Measurements from ENCODE around the gene CFAP77. TPM values are rescaled to one million over a fixed set of nuclear protein-coding genes. Genes with fewer than 3 reads are reported as not detected.

The CFAP77 gene
- total and polyA plus RNA-seq, 2 of the 13 experiments (the other 11 are each of a cell fraction or from before 2014, with no cell fraction given) = not detected

GRCh38 chr9:132485393-132485792 lies 75.4 kb downstream of the CFAP77 start:
- H3K9me3 ChIP-seq (ENCODE audit: low read length) = no peaks in the 10 kb centered on the region
- ATAC-seq (no peak), DNase-seq (ENCODE audit: low spot score) (no peak), FAIRE-seq (no peak)
- 53% methylated on average over 14 of the region's 14 CpGs for WGBS (ENCODE audit: low lambda C conversion rate)
- BruUV-seq (replicated peaks) = no TSS peak
- POLR2A ChIA-PET = no interaction called here
- no peak overlapping the region for H2AFZ ChIP-seq (ENCODE audit: low read length)
- no peak for TF ChIP-seq HOXA3 (CRISPR knock-in tag; IDR thresholded peaks at IDR 0.05)
- TF ChIP-seq ZNF496 (CRISPR knock-in tag; IDR thresholded peaks at IDR 0.05; ENCODE audit: insufficient replicate concordance) = no peak
- TF ChIP-seq EED (CRISPR knock-in tag; IDR thresholded peaks at IDR 0.05) = no peak
- TF ChIP-seq HOXD1 (CRISPR knock-in tag; IDR thresholded peaks at IDR 0.05) = no peak
- no peak for TF ChIP-seq KAT7 (CRISPR knock-in tag; IDR thresholded peaks at IDR 0.05; ENCODE audit: borderline replicate concordance)
- TF ChIP-seq, protein P1, sequence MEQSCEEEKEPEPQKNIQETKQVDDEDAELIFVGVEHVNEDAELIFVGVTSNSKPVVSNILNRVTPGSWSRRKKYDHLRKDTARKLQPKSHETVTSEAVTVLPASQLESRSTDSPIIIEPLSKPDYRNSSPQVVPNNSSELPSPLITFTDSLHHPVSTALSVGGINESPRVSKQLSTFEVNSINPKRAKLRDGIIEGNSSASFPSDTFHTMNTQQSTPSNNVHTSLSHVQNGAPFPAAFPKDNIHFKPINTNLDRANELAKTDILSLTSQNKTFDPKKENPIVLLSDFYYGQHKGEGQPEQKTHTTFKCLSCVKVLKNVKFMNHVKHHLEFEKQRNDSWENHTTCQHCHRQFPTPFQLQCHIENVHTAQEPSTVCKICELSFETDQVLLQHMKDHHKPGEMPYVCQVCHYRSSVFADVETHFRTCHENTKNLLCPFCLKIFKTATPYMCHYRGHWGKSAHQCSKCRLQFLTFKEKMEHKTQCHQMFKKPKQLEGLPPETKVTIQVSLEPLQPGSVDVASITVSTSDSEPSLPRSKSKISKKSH (CRISPR knock-in tag; IDR thresholded peaks at IDR 0.05; ENCODE audit: borderline replicate concordance) = no peak
- no peak for TF ChIP-seq ZNF792 (CRISPR knock-in tag; IDR thresholded peaks at IDR 0.05)
- no peak for TF ChIP-seq ZNF484 (CRISPR knock-in tag; IDR thresholded peaks at IDR 0.05; ENCODE audit: borderline replicate concordance, low read depth)
- TF ChIP-seq ZNF232 (CRISPR knock-in tag; IDR thresholded peaks at IDR 0.05; ENCODE audit: borderline replicate concordance) = no peak
- TF ChIP-seq REXO4 (CRISPR knock-in tag; IDR thresholded peaks at IDR 0.05; ENCODE audit: borderline replicate concordance) = no peak
- no peak for TF ChIP-seq FOXK2 (IDR thresholded peaks at IDR 0.05)
- no peak for TF ChIP-seq GABPA (IDR thresholded peaks at IDR 0.05; ENCODE audit: low read depth, low read length)
- TF ChIP-seq GABPA (CRISPR knock-in tag; IDR thresholded peaks at IDR 0.05; ENCODE audit: low read depth) = no peak
- no peak for TF ChIP-seq AGO1 (IDR thresholded peaks at IDR 0.05; ENCODE audit: low read depth, low read length, poor library complexity, severe bottlenecking)
- TF ChIP-seq, protein P2, sequence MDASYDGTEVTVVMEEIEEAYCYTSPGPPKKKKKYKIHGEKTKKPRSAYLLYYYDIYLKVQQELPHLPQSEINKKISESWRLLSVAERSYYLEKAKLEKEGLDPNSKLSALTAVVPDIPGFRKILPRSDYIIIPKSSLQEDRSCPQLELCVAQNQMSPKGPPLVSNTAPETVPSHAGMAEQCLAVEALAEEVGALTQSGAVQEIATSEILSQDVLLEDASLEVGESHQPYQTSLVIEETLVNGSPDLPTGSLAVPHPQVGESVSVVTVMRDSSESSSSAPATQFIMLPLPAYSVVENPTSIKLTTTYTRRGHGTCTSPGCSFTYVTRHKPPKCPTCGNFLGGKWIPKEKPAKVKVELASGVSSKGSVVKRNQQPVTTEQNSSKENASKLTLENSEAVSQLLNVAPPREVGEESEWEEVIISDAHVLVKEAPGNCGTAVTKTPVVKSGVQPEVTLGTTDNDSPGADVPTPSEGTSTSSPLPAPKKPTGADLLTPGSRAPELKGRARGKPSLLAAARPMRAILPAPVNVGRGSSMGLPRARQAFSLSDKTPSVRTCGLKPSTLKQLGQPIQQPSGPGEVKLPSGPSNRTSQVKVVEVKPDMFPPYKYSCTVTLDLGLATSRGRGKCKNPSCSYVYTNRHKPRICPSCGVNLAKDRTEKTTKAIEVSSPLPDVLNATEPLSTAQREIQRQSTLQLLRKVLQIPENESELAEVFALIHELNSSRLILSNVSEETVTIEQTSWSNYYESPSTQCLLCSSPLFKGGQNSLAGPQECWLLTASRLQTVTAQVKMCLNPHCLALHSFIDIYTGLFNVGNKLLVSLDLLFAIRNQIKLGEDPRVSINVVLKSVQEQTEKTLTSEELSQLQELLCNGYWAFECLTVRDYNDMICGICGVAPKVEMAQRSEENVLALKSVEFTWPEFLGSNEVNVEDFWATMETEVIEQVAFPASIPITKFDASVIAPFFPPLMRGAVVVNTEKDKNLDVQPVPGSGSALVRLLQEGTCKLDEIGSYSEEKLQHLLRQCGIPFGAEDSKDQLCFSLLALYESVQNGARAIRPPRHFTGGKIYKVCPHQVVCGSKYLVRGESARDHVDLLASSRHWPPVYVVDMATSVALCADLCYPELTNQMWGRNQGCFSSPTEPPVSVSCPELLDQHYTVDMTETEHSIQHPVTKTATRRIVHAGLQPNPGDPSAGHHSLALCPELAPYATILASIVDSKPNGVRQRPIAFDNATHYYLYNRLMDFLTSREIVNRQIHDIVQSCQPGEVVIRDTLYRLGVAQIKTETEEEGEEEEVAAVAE (CRISPR knock-in tag; IDR thresholded peaks at IDR 0.05; ENCODE audit: borderline replicate concordance) = no peak
- TF ChIP-seq CBX5 (CRISPR knock-in tag; IDR thresholded peaks at IDR 0.05; ENCODE audit: borderline replicate concordance) = no peak
- TF ChIP-seq MEIS1 (CRISPR knock-in tag; IDR thresholded peaks at IDR 0.05; ENCODE audit: borderline replicate concordance) = no peak
- H3K27ac ChIP-seq (ENCODE audit: extremely low read length, insufficient read depth, low read length) = no peak overlapping the region
- H3K36me3 ChIP-seq (replicated peaks in 1 of 2; ENCODE audit: control insufficient read depth in 1 of 2, insufficient read depth in 2 of 2, low read length in 2 of 2) = no peaks in the 10 kb centered on the region
- intact Hi-C loops (cut with micrococcal nuclease; ENCODE audit: unreplicated experiment) (no loop called here), in situ Hi-C loops (cut with HindIII; ENCODE audit: extremely low pct_ligation_motif_present, low pct_unique_long_range_greater_than_20kb) (no loop called here)
- H4K20me1 ChIP-seq (ENCODE audit: insufficient read depth, low read length) = no peaks in the 10 kb centered on the region
- H3K27me3 ChIP-seq (ENCODE audit: control insufficient read depth in 1 of 2, insufficient read depth in 2 of 2, low read length in 2 of 2) = peaks cover 3 to 57% of the 10 kb centered on the region in 2 experiments; a peak in 4 of 5 replicates
- H3K79me2 ChIP-seq (ENCODE audit: insufficient read depth, low read length) = no peaks in the 10 kb centered on the region
- H3K9ac ChIP-seq (ENCODE audit: insufficient read depth, low read depth, low read length) = no peak overlapping the region
- no peaks in the 10 kb centered on the region for H3K4me1 ChIP-seq (ENCODE audit: insufficient read depth, low read length)
- CTCF ChIA-PET (ENCODE audit: low intra/inter-chr PET ratio, low total read pairs) = no interaction called here
- no peak overlapping the region for H3K4me2 ChIP-seq (ENCODE audit: low read depth, low read length)
- H3K4me3 ChIP-seq (replicated peaks in 1 of 3; ENCODE audit: insufficient read depth in 1 of 3, low read depth in 2 of 3, low read length in 3 of 3) = no peak overlapping the region
